Ammon's horn (tissue), 1 donor: ENCODE data around the gene SEC14L3.

Source experiments
- DNase-seq: peaks from one replicate; pipeline ENCODE4 v3.0.0-alpha.2; 2016; ENCODE audit warnings: low spot score

SEC14L3 gene

GRCh38 chr22:30471616-30472318, at the start of gene SEC14L3:
SEC14L3 (minus strand) TSS chr22:30472017; CDS start chr22:30471958, 59 bp downstream.
- DNase-seq: no peak

- no peak for DNase-seq
These were observed 48.1 kb upstream of the SEC14L3 start for GRCh38 chr22:30519842-30520425.

- no peak for DNase-seq
These were observed 44.9 kb upstream of the SEC14L3 start for GRCh38 chr22:30516731-30517130.

- no peak for DNase-seq
These were observed 44.5 kb upstream of the SEC14L3 start for GRCh38 chr22:30516273-30516672.

GRCh38 chr22:30514252-30514651, 42.4 kb upstream of the SEC14L3 start:
- DNase-seq: no peak

GRCh38 chr22:30513462-30513861, 41.6 kb upstream of the SEC14L3 start:
- no peak for DNase-seq

GRCh38 chr22:30511911-30512310, 40.1 kb upstream of the SEC14L3 start:
- no peak for DNase-seq

- no peak for DNase-seq
These were observed 39.3 kb upstream of the SEC14L3 start for GRCh38 chr22:30511109-30511508.

GRCh38 chr22:30508216-30508615, 36.4 kb upstream of the SEC14L3 start:
- no peak for DNase-seq

- no peak for DNase-seq
These were observed 35.9 kb upstream of the SEC14L3 start for GRCh38 chr22:30507670-30508069.

- DNase-seq: no peak
These were observed 34.7 kb upstream of the SEC14L3 start for GRCh38 chr22:30506507-30506968.

- DNase-seq: no peak
These were observed 31.7 kb upstream of the SEC14L3 start for GRCh38 chr22:30503551-30503950.

GRCh38 chr22:30502911-30503310, 31.1 kb upstream of the SEC14L3 start:
- DNase-seq: no peak

GRCh38 chr22:30502153-30502552, 30.3 kb upstream of the SEC14L3 start:
- no peak for DNase-seq

GRCh38 chr22:30500628-30501027, 28.8 kb upstream of the SEC14L3 start:
- DNase-seq: no peak

- no peak for DNase-seq
These were observed 25.8 kb upstream of the SEC14L3 start for GRCh38 chr22:30497466-30498150.

- DNase-seq: no peak
These were observed 23.4 kb upstream of the SEC14L3 start for GRCh38 chr22:30495041-30495784.

- no peak for DNase-seq
These were observed 20.3 kb upstream of the SEC14L3 start for GRCh38 chr22:30492144-30492543.

GRCh38 chr22:30491381-30491780, 19.6 kb upstream of the SEC14L3 start:
- no peak for DNase-seq

- DNase-seq: no peak
These were observed 18.6 kb upstream of the SEC14L3 start for GRCh38 chr22:30490399-30490798.

- no peak for DNase-seq
These were observed 16.3 kb upstream of the SEC14L3 start for GRCh38 chr22:30488121-30488520.

- no peak for DNase-seq
These were observed 14.9 kb upstream of the SEC14L3 start for GRCh38 chr22:30486661-30487115.
